Measurements from ENCODE around the gene ATRN.

DNA sequence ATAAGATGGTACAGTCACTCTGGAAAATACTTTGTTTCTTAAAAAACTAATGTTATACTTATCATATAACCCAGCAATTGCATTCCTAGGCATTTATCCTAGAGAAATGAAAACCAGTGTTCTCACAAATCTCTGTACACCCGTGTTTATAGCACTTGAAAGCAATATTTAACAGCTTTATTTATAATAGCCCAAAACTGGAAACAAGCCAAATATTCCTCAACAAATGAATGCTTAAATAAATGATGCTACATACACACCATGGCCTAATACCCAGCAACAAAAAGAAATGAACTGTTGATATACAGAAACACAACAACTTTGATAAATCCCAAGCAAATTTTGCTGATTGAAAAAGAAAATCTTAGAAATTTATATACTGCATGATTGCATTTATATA is 141.1 kb downstream of the ATRN start:
- TF ChIP-seq, protein P1, sequence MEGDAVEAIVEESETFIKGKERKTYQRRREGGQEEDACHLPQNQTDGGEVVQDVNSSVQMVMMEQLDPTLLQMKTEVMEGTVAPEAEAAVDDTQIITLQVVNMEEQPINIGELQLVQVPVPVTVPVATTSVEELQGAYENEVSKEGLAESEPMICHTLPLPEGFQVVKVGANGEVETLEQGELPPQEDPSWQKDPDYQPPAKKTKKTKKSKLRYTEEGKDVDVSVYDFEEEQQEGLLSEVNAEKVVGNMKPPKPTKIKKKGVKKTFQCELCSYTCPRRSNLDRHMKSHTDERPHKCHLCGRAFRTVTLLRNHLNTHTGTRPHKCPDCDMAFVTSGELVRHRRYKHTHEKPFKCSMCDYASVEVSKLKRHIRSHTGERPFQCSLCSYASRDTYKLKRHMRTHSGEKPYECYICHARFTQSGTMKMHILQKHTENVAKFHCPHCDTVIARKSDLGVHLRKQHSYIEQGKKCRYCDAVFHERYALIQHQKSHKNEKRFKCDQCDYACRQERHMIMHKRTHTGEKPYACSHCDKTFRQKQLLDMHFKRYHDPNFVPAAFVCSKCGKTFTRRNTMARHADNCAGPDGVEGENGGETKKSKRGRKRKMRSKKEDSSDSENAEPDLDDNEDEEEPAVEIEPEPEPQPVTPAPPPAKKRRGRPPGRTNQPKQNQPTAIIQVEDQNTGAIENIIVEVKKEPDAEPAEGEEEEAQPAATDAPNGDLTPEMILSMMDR (IDR thresholded peaks at IDR 0.05): no peak
- TF ChIP-seq EP300 (IDR thresholded peaks at IDR 0.05) (no peak), POLR2A (IDR thresholded peaks at IDR 0.05) (no peak)

Data from stomach (tissue), 4 donors.